A673 (cell line): ENCODE results near the gene BAIAP2. TPM values are rescaled to one million over a fixed set of nuclear protein-coding genes. Genes with fewer than 3 reads are reported as not detected.

Experiments
- BruUV-seq: library from RNA; stranded (reverse); fragments of 400-500 nt; replicated peaks from 2 replicates; lab custom pipeline; 2021; lab: Mats Ljungman, UMichigan
- CTCF ChIA-PET: fragments of 300-600 bp; sonication (Branson Sonifier 250); formaldehyde crosslinking; loops from one replicate; lab custom pipeline; 2022; ENCODE audit warnings: antibody characterized with exemption; lab: Charles Lee
- POLR2A ChIA-PET: fragments of 300-600 bp; sonication (Branson Sonifier 250); formaldehyde crosslinking; loops from one replicate; lab custom pipeline; 2022; ENCODE audit warnings: antibody characterized with exemption; ENCODE audit not compliant: low non-redundant PET; lab: Charles Lee
- DNase-seq: peaks from one replicate; pipeline ENCODE4 v3.0.0-alpha.2; 2015; ENCODE audit warnings: low spot score
- H3K27ac ChIP-seq: fragments of 200-600 bp; sonication (generic); 2 replicates; pipeline ENCODE4 v1.5.1; 2016; ENCODE audit warnings: mixed run types, low read depth, mild to moderate bottlenecking, mixed read lengths, antibody characterized with exemption, low read length; ENCODE audit not compliant: poor library complexity, severe bottlenecking
- H3K27me3 ChIP-seq: fragments of 200-600 bp; sonication (generic); replicated peaks from 2 replicates; pipeline ENCODE4 v1.6.1; 2017; ENCODE audit warnings: mixed run types, low read depth, mild to moderate bottlenecking, mixed read lengths, antibody characterized with exemption, low read length; ENCODE audit not compliant: insufficient read depth, poor library complexity
- H3K36me3 ChIP-seq: fragments of 200-600 bp; sonication (generic); 2 replicates; pipeline ENCODE4 v1.6.1; 2016; ENCODE audit warnings: mixed run types, mild to moderate bottlenecking, mixed read lengths, antibody characterized with exemption, low read length; ENCODE audit not compliant: insufficient read depth, poor library complexity, severe bottlenecking
- H3K4me1 ChIP-seq: fragments of 200-600 bp; sonication (generic); 2 replicates; pipeline ENCODE4 v1.6.1; 2017; ENCODE audit warnings: mixed run types, mild to moderate bottlenecking, mixed read lengths, antibody characterized with exemption, low read length; ENCODE audit not compliant: insufficient read depth, poor library complexity, severe bottlenecking
- H3K4me3 ChIP-seq: fragments of 200-600 bp; sonication (generic); 2 replicates; pipeline ENCODE4 v1.5.1; 2016; ENCODE audit warnings: low read depth, mixed run types, mild to moderate bottlenecking, mixed read lengths, low read length; ENCODE audit not compliant: poor library complexity, severe bottlenecking
- H3K9me3 ChIP-seq: fragments of 200-600 bp; sonication (generic); 2 replicates; pipeline ENCODE4 v1.6.1; 2016; ENCODE audit warnings: mixed run types, low read depth, mild to moderate bottlenecking, mixed read lengths, antibody characterized with exemption, low read length; ENCODE audit not compliant: poor library complexity, severe bottlenecking
- CTCF ChIP-seq: fragments of 300-800, 200-600 bp; sonication (generic); conservative IDR thresholded peaks from 2 replicates; pipeline ENCODE4 v1.5.1; 2017; ENCODE audit warnings: low read depth, mild to moderate bottlenecking, antibody characterized with exemption, low read length, moderate library complexity, mixed read lengths
- EZH2 ChIP-seq: fragments of 200-600 bp; sonication (generic); IDR thresholded peaks from 2 replicates; pipeline ENCODE4 v1.6.1; 2017; ENCODE audit warnings: borderline replicate concordance, low read depth, mild to moderate bottlenecking, mixed read lengths, antibody characterized with exemption, low read length; ENCODE audit not compliant: poor library complexity, severe bottlenecking
- intact Hi-C: fragments of 100-400 bp; cut with micrococcal nuclease; formaldehyde crosslinking; loops from one replicate; pipeline ENCODE4 v1.10.0; 2022; ENCODE audit not compliant: unreplicated experiment
- total RNA-seq: library from RNA; stranded (reverse); gene quantifications from 2 replicates; pipeline ENCODE4 v1.2.3, GENCODE V29; 2021

BAIAP2 gene
- total RNA-seq, 1 experiment from 2014 or later, result 51.6 TPM

GRCh38 chr17:81018044-81018802 is 16.7 kb upstream of the BAIAP2 start:
- peak; percentile 86 for DNase-seq
- Histone ChIP-seq H3K4me3 (peak overlapping the region; percentile 17), H3K4me1 (peaks cover 10% of the 10 kb centered on the region), H3K36me3 (no peaks in the 10 kb centered on the region), H3K27me3 (no peaks in the 10 kb centered on the region), H3K9me3 (no peaks in the 10 kb centered on the region), H3K27ac (peak overlapping the region; percentile 75)
- ChIA-PET POLR2A (no interaction called here), CTCF (interaction anchor here (1.2 kb wide), 1 partner anchor 79 kb away, joined by 17 read pairs; no protein-coding TSS in a partner anchor)
- no TSS peak for BruUV-seq
- intact Hi-C loops, result no loop called here
- TF ChIP-seq CTCF, result no peak
- no peak for TF ChIP-seq EZH2

DNA sequence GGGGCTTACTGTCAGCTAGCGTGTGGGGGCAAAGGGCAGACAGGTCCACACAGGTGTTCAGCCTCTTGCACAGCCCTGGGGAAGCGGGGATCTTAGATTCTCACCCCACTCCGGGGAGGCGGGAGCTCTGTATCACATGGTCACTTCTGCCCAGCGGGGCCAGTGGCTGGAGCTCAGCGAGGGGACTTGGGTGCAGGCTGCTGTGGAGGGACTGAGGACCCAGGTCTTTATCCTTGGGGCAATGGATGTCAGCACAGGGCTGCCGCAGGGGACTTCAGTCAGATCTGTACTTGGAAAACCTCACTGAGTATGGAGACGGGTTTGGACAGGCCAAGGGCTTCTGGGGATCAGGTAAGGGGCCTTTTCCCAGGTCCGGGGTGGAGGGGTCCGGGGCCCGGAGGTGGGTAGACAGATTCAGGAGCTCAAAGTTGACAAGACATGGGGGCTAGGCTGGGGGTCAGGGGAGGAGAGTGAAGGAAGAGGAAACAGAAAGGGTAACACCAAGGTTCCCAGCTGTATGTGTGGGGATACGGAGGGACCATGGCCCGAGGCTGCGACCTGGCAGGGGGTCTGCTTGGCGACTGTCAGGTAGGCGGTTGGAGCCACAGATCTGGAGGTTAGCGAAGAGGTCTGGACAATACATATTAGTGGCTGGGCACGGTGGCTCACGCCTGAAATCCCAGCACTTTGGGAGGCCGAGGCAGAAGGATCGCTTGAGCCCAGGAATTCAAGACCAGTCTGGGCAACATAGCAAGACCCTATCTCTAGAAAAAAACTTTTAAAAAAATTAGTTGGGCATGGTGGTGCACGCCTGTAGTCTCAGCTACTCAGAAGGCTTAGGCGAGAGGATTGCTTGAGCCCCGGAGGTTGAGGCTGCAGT is 15.1 kb upstream of the BAIAP2 start:
- H3K9me3 ChIP-seq, result no peaks in the 10 kb centered on the region
- H3K4me1 ChIP-seq, result peaks cover 18% of the 10 kb centered on the region
- no peak overlapping the region for H3K4me3 ChIP-seq
- no peak for TF ChIP-seq EZH2
- TF ChIP-seq CTCF, result no peak
- POLR2A ChIA-PET, result no interaction called here
- no peak for DNase-seq
- CTCF ChIA-PET, result interaction anchor here (1.2 to 1.3 kb wide), 2 partner anchors 78 to 82 kb away, joined by 3 read pairs; no protein-coding TSS in a partner anchor
- intact Hi-C loops, result no loop called here
- no peak overlapping the region for H3K27ac ChIP-seq
- no peaks in the 10 kb centered on the region for H3K36me3 ChIP-seq
- no peaks in the 10 kb centered on the region for H3K27me3 ChIP-seq
- no TSS peak for BruUV-seq

DNA sequence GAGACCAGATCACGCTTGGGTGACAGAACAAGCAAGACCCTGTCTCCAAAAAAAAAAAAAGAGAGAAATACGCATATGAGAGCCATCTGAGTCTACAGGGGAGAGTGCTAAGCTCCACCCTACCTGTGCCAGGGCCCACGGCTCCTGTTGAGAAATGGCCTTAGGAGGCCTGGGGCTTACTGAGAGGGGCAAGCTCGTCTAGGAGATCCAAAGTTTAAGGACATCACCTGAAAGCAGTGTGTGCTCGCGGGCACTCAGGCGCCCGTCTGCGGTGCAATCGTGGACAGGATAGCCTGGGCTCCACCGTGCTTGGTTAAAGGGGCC is 14.5 kb upstream of the BAIAP2 start:
- no peaks in the 10 kb centered on the region for H3K9me3 ChIP-seq
- TF ChIP-seq EZH2 (no peak), CTCF (no peak)
- CTCF ChIA-PET, result interaction anchor here (1.2 to 1.3 kb wide), 2 partner anchors 78 to 81 kb away, joined by 3 read pairs; no protein-coding TSS in a partner anchor
- no peak overlapping the region for H3K4me3 ChIP-seq
- no peak overlapping the region for H3K27ac ChIP-seq
- POLR2A ChIA-PET, result no interaction called here
- BruUV-seq, result no TSS peak
- peaks cover 18% of the 10 kb centered on the region for H3K4me1 ChIP-seq
- intact Hi-C loops, result no loop called here
- no peak for DNase-seq
- no peaks in the 10 kb centered on the region for H3K27me3 ChIP-seq
- H3K36me3 ChIP-seq, result no peaks in the 10 kb centered on the region
